Duodenal mucosa (tissue), 2 donors: Measurements from ENCODE around the gene RLN3.
"Not testable (repeated sequence)": the region's sequence is repeated elsewhere in the genome, so short reads cannot be mapped to it uniquely, and the experiment has no call there.

Experiments used
- H3K27ac ChIP-seq: one replicate; pipeline ENCODE4 v1.7.0; 2013; ENCODE audit warnings: low read depth, low read length
- H3K27me3 ChIP-seq, 2 donors: one replicate each; pipeline ENCODE4 v1.7.0; 2013; ENCODE audit warnings: low read length in 2 of 2, control low read depth in 1 of 2; ENCODE audit not compliant: insufficient read depth in 2 of 2, control insufficient read depth in 1 of 2
- H3K36me3 ChIP-seq, 2 donors: one replicate each; pipeline ENCODE4 v1.7.0; 2013; ENCODE audit warnings: low read length in 2 of 2, control low read depth in 1 of 2; ENCODE audit not compliant: insufficient read depth in 2 of 2, control insufficient read depth in 1 of 2
- H3K4me1 ChIP-seq, 2 donors: one replicate each; pipeline ENCODE4 v1.7.0; 2013; ENCODE audit warnings: low read length in 2 of 2, control low read depth in 1 of 2; ENCODE audit not compliant: insufficient read depth in 2 of 2, control insufficient read depth in 1 of 2
- H3K4me3 ChIP-seq, 2 donors: one replicate each; pipeline ENCODE4 v1.7.0; 2013; ENCODE audit warnings: low read length in 2 of 2, low read depth in 1 of 2
- H3K9ac ChIP-seq, 2 donors: one replicate each; pipeline ENCODE4 v1.7.0; 2013; ENCODE audit warnings: low read length in 2 of 2, low read depth in 1 of 2
- H3K9me3 ChIP-seq, 2 donors: one replicate each; pipeline ENCODE4 v1.7.0; 2013; ENCODE audit warnings: low read length in 2 of 2, control low read depth in 1 of 2; ENCODE audit not compliant: control insufficient read depth in 1 of 2

The RLN3 gene

DNA sequence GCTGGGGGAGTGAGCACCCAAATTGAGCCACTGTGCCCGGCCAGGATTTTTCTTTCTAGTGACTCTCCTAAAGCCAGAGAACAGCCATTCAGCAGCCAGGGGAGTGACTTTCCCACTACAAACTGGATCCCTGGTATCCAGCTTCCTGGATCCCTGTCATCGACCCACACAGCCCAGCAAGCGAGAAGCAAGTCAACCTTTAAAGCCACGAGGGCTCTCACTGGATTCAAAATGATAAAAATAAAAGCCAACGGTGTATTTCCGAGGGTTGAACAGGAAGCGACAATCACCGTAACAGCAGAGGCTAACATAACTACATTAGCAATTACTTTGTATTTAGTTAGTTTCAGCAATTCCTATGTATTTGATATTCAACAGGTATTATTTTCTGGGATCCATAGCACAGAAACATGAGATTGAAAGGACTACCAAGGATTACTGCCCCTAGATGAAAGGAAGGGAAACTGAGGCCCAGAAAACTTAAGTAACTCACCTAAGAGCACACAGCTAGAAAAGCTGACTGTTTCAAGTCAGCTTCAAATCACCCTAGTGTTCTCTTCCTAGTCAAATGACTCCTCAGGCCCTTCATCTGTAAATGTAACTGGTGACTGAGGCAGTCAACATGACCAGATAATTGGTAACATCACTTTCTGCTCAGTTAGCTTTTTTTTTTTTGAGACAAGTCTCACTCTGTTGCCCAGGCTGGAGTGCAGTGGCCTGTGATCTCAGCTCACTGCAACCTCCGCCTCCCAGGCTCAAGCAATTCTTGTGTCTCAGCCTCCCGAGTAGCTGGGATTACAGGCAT, 24.5 kb upstream of the RLN3 start:
- Histone ChIP-seq H3K36me3 (peaks cover 4 to 5% of the 10 kb centered on the region in 2 donors), H3K27me3 (no peaks in the 10 kb centered on the region), H3K4me3 (no peak overlapping the region), H3K9me3 (peaks cover 0 to 5% of the 10 kb centered on the region in 2 donors), H3K4me1 (peaks cover 21 to 26% of the 10 kb centered on the region in 2 donors), H3K9ac (peak overlapping the region; percentile 0 to 16), H3K27ac (no peak overlapping the region)

DNA sequence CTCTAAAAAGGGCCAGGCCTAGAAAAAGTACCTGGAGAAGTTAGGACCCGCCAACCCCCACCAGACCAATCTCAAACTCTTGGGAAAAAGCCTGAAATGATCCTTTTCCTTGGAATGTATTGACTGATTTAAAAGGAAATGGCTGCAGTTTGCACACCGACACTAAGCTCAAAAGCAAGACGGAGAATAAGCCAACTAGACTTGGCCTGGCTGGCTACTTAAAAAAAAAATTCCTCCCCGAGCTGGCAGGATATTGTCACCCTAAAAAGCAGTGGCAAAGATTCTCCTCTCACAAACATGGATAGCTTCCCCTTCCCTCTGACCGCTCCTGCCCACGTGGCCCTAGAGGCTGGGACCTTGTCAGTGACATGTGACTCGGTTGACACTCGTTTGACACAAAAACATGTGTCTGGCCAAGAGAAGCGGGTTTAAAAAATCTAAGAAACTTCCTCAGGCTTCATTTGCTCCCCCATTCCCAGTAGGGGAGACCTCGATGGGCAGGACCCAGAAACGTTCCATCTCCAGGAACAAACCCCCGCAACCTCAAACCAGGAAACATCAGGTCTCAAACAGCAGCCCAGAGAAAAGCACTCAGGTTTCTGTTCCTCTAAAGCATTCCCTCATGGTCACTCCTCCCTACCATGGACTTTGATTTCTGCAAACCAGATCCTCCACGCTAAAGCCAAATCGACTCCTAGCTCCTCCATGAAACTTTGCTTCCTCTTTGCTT, 23.2 kb upstream of the RLN3 start:
- Histone ChIP-seq H3K27ac (peak overlapping the region; percentile 99), H3K4me3 (peak overlapping the region; percentile 48 to 84), H3K36me3 (peaks cover 0 to 2% of the 10 kb centered on the region in 2 donors), H3K9ac (peak overlapping the region; percentile 13 to 46), H3K9me3 (no peaks in the 10 kb centered on the region), H3K27me3 (no peaks in the 10 kb centered on the region), H3K4me1 (peaks cover 21 to 26% of the 10 kb centered on the region in 2 donors)

DNA sequence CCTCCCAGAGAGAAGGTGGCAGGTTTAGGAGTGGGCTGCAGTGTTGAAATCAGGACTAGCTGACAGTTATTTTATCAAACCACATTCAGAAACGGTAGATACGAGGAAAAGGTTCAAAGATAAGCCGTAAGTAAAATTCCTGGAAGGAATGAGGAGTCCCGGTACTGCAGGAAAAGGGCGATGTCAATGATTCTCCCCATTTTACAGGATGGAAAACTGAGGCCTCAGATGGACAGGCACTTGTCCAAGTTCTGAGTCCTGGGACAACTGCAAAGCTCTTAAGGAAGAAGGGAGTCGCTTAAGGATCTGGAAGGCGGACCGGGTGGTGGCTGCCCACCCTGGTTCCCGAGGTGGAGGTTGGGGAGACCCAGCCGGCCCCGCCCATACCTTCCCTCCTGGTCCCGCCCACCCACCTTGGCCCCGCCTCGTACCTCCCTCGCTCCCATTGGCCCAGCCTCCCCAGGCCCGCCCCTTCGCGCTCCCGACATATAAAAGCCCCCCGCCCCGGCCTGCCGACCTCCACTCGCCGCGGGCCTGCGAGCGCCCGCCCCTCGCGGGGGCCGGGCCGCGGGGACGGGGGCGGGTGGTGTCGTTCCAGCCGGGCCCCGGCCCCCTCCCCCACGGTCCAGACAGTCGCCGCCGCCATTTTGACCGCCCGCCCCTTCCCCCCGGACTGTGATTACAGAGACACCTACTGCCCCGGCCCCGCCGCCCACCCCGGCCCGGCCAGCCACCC, 22.4 kb upstream of the RLN3 start:
- no peaks in the 10 kb centered on the region for H3K36me3 ChIP-seq

DNA sequence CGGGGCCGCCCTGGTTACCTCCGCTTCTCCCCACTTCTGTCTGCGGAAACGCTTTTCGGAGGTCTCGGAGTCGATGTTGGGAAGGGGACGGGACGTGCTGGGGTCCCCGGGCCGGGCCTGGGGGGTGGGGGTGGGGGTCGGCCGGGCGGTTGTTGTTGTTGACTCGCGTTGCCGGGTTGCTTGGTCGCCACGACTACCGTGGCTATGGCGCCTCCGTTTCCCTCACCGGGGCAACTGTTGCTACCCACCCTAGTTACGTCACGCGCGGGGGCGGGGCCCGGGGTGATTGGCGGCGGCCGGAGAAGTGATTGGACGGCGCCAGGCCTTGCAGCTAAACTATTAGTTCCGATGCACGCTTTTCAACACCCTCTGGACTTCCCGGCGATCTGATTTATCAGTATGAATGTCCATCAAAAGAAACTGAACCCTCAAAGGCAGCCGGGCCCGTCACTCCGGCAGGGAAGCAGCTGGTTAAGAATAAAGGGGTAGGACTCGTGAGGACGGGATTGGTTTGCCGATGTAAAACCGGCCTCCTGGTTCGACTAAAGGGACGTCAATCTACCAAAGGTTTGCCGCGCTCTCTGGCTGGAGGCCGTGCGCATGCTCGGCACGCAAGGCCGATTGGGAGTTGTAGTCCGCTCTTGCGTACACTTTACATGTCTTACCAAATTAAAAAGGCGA, 21.7 kb upstream of the RLN3 start, which contains the start of gene RFX1:
RFX1 (minus strand) TSS at position 236 of the 681 bp plus-strand sequence. CDS start 12,477 bp downstream, outside the sequence.
- Histone ChIP-seq H3K4me3 (peak within 1 kb of the TSS; percentile 84 to 94), H3K9me3 (no peaks in the 10 kb centered on the region), H3K27me3 (no peaks in the 10 kb centered on the region), H3K4me1 (peaks cover 21 to 26% of the 10 kb centered on the region in 2 donors), H3K27ac (peak within 1 kb of the TSS; percentile 100), H3K9ac (peak within 1 kb of the TSS; percentile 95 to 99), H3K36me3 (no peaks in the 10 kb centered on the region)

More for the DNA sequence above, 22.4 kb upstream of the RLN3 start:
- Histone ChIP-seq H3K9me3 (no peaks in the 10 kb centered on the region), H3K4me3 (peak overlapping the region; percentile 84 to 94), H3K4me1 (peaks cover 21 to 26% of the 10 kb centered on the region in 2 donors), H3K9ac (peak overlapping the region; percentile 13 to 56), H3K27me3 (no peaks in the 10 kb centered on the region), H3K27ac (peak overlapping the region; percentile 99)

DNA sequence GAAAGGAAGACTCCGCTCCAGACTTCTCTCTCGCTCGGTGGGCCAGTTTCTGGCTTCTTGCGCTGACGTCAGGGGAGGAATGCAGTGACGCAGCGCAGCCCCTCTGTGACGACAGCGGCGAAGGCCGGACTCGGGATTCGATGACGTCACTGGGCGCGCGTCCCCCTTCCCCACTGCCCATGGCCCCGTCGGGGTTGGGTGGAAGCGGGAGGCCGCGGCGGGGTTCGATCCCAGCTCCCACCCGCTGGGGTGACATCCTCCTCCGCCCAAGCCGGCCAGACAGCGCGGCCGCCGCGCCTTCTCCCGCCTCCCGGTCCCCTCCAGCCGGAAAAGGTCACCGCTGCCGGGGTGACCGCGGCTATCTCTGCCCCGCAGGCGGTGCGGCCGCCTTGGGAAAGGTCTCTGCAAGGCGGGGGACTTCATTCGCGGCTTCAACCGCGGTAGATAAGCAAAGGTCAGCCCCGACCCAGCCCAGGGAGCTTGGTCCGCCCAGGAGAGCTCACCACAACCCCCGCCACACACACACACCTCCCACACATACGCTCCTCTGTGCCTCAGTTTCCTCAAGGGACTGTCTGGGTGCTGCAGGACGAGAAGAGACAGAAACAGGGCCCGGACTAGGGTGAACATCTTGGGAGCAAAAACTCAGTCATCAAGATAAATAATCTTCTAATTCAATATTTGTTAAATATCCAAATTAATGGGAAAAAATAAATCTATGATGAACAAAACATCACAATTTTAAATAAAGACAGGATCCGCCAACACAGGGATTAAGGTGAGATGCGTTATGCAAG, 21.0 kb upstream of the RLN3 start:
- Histone ChIP-seq H3K9ac (peak overlapping the region; percentile 95 to 99), H3K27me3 (no peaks in the 10 kb centered on the region), H3K9me3 (no peaks in the 10 kb centered on the region), H3K4me1 (peaks cover 21 to 26% of the 10 kb centered on the region in 2 donors), H3K4me3 (peak overlapping the region; percentile 84 to 94), H3K27ac (peak overlapping the region; percentile 100), H3K36me3 (no peaks in the 10 kb centered on the region)

DNA sequence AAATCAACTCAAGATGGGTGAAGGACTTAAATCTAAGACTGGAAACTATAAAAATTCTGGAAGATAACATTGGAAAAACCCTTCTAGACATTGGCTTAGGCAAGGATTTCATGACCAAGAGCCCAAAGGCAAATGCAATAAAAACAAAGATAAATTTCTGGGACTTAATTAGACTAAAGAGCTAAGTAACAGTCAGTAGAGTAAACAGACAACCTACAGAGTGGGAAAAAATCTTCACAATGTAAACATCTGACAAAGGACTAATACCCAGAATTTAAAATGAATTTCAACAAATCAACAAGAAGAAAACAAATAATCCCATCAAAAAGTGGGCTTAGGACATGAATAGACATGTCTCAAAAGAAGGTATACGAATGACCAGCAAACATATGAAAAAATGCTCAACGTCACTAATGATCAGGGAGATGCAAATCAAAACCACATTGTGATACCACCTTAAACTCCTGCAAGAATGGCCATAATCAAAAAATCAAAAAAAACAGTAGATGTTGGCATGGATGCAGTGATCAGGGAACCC, 15.5 kb upstream of the RLN3 start:
- H3K36me3 ChIP-seq, result no peaks in the 10 kb centered on the region
- H3K27ac ChIP-seq, result no peak overlapping the region
- no peak overlapping the region for H3K4me3 ChIP-seq
- no peaks in the 10 kb centered on the region for H3K9me3 ChIP-seq
- H3K4me1 ChIP-seq, result peaks cover 5% of the 10 kb centered on the region in 2 donors
- no peaks in the 10 kb centered on the region for H3K27me3 ChIP-seq
- H3K9ac ChIP-seq, result no peak overlapping the region

DNA sequence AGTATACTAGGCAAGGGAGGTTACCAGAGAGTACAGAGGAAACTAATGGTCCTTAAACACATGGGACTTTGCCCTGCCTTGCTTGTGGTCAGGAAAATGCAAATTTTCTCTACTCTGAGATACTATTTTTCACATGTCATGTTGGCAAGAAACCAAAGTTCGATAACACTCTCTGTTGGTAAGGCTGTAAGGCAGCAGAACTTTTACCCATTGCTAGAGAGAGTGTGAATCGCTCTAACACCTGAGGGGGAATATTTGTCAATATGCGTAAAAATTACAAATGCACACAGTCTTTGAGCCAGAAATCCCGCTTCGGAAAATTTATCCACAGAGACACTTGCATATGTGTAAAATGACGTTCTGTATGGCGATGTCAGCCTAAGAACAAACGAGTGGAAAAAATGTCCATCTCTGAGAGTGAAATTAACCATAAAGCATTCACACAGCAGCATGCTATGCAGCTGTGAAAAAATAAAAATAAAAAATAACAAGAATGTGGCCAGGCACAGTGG, 12.4 kb upstream of the RLN3 start:
- Histone ChIP-seq H3K4me1 (peaks cover 5% of the 10 kb centered on the region in 2 donors), H3K36me3 (no peaks in the 10 kb centered on the region), H3K27me3 (no peaks in the 10 kb centered on the region), H3K9ac (no peak overlapping the region), H3K9me3 (no peaks in the 10 kb centered on the region), H3K27ac (no peak overlapping the region), H3K4me3 (no peak overlapping the region)

DNA sequence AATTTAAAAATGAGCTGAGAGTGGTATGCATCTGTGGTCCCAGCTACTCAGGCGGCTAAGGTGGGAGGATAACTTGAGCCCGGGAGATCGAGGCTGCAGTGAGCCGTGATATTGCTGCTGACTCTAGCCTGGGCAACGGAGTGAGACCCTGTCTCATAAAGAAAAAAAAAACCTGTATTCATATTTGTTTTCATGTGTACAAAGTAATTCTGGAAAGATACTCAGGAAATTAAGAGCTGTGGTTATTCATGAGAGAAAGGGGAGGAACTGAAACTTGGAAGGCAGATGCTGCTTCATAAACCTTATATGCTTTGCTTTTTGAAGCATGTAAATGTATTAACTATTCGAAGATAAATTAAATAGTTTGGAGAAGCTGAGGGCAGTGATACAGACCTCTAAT, 8.8 kb upstream of the RLN3 start:
- H3K27ac ChIP-seq, result no peak overlapping the region
- H3K9me3 ChIP-seq, result no peaks in the 10 kb centered on the region
- H3K27me3 ChIP-seq, result no peaks in the 10 kb centered on the region
- H3K4me3 ChIP-seq, result no peak overlapping the region
- H3K36me3 ChIP-seq, result no peaks in the 10 kb centered on the region
- peaks cover 5% of the 10 kb centered on the region in 2 donors for H3K4me1 ChIP-seq
- H3K9ac ChIP-seq, result no peak overlapping the region

DNA sequence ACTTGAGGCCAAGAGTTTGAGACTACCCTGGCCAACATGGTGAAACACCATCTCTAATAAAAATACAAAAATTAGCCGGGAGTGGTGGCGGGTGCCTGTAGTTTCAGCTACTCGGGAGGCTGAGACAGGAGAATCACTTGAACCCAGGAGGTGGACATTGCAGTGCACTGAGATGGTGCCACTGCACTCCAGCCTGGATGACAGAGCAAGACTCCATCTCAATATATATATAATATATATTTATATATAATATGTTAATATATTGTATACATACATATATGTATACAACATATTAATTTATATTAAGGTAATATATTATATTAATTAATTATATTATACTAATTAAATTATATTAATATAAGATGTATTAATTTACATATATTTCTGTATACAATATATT, 8.2 kb upstream of the RLN3 start:
- H3K36me3 ChIP-seq, H3K4me1 ChIP-seq, H3K27me3 ChIP-seq, H3K27ac ChIP-seq, H3K4me3 ChIP-seq, H3K9me3 ChIP-seq, H3K9ac ChIP-seq: not testable (repeated sequence)
